Stimulated activated CD8-positive, alpha-beta memory T cell treated with anti-CD3 and anti-CD28 coated beads, Interleukin-7, amount 100 ng/mL, for 24 hours (primary cell): ENCODE measurements around the gene EPHA3.

ENCODE experiments used
- DNase-seq: peaks from one replicate; pipeline ENCODE4 v3.0.0-alpha.2; 2020; ENCODE audit warnings: low read depth

The EPHA3 gene

DNA sequence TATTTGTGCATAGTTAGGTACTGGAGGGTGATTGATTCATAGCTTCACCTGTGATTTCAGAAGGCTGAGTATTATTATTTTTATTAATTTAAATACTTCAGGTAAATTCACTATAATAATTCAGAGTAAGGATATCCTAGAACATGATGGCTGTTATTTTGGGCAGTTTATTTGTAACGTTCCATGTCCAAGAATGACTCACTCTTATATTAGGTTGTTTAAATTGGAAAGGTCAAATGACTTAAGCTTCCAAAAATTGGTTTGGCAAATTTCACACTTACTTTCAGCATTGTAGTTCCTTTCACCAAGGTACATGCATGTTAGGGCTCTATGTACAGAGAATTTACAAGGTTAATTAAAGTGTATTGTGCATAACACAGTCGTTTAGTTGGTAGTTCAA, 120.2 kb downstream of the EPHA3 start:
- DNase-seq = no peak

DNA sequence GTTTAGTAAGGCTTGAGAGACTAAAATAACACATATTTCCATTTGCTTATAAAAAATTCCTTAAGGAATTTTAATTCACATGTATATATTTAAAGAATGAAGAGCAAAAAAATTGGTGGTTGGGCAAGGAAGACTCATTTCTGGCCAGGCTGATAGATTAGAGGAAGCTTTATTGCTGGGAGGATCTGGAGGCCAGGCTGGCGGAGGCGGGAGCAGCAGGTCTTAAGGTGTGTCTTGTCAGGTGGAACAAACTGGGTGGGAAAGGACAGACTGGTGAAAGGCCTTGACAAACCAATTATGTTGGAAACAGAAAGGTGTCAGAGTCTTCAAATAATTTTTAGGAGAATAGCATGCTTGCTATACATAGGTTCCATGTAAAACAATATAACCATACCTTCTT, 124.7 kb downstream of the EPHA3 start:
- DNase-seq = no peak

DNA sequence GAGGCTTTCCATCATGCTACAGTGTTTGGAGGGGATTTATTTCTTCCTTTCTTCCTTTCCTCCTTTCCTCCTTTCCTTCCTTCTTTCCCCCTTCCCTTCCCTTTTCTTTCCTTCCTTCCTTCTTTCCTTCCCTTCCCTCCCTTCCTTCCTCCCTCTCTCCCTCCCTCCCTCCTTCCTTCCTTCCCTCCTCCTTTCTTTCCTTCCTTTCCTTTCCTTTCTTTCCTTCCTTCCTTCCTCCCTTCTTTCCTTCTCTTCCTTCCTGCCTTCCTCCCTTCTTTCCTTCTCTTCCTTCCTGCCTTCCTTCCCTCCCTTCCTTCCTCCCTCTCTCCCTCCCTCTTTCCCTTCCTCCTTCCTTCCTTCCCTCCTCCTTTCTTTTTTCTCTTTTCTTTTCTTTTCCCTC, 127.2 kb downstream of the EPHA3 start:
- DNase-seq = no peak

DNA sequence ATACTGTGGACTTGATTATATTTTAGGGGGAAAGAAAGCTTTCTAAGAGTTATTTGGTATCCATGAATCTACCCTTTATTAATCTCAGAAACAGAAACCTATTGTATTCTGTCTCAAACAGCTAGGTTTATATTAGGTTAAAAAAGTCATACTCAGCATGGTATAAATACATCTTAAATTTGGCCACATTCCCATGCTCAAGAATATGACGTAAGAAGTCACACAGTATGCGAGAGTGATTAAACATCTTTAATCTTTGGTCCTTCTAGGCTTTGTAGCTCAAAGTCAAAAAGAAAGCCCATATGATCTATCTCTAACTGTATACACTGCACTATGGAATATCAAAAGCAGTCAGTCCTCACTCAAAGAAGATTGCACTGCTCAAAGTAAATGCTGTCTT, 131.4 kb downstream of the EPHA3 start:
- DNase-seq = no peak

DNA sequence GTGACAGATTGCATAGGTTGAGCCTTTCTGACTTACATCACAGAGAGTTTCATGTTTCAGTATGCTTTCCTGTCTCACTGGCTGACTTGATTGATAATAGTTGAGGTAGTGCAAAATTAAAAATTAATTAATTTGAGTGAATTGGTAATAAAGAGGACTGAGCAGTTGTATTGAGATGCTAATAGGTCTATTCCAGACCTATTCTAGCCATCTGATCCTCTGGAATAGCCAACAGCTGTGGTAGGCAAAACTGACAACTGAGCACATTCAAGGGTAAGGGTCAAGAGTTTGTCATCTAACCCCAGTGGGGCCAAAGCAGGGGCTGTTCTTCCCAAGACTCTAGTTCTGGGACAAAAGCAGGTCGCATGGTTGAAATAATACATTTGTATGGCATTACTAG, 132.4 kb downstream of the EPHA3 start:
- no peak for DNase-seq

DNA sequence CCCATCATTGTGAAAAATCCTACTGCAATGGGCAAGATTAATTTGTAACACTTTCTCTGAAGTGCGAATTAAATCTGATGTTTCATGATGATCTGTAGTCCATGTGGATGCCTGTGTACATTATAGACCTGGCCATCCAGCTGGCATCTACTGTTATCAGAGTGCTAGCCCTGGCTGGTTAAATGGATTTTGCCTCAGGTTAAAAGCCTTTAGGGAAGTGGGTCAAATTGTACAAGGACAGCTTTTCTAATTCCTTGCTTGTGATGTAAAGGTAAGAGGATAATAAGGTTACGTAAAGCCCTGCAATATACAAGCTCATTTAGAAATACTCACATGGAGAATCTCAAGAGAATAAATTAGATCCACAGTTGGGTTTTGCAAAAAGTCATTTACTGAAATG, 138.2 kb downstream of the EPHA3 start:
- no peak for DNase-seq

DNA sequence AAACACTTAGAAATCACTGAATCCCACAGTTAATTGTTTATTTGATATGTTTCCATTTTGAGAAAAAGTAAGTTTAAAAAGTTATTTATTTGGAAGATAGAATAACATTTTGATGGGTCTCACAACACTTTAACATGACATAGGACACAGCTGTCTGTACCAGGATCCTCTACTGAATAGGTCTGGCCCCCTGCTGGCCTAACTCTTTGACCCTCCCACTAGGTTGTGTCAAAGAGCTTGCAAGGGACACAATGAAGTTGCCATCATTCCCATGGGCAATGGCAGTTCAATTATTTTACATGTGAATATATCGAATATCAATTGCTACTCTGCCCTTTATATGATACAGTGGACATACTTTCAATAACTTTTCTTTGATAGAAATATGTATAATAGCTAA, 138.9 kb downstream of the EPHA3 start:
- DNase-seq = no peak

DNA sequence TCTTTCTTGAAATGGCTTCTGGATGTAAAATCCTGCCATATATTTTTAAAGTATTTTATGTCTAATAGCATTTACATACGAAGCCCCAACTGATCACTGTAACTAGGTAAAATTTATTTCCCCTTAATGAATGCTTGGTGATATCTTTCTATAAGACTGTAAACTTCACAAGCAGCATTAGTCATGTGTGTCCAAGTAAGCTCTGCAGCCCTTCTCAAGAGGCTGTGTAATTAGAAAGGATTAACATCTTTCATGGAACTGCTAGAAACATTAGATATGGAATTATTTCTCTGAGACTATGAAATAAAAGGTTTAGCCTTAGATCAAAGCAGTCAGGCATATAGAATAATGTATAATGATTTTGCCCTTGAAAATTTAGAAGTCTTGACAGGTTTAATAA, 143.3 kb downstream of the EPHA3 start:
- no peak for DNase-seq

DNA sequence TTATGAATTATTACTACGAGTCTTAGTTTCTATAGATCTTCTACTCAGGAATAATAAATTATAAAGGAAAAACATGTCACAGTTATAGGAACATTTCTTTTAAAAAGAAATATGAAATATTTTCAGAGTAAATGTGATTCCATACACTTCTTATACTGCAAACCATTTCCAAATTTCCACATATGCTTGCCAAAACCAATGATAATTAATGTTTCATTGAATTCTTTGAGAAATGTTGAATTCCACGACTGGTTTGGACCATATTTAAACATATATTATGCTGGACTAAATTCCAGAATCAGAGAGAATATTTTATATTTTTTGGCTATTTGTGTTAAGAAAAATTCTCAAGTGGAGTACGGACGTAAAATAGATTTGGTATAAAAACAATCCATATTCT, 144.6 kb downstream of the EPHA3 start:
- no peak for DNase-seq

DNA sequence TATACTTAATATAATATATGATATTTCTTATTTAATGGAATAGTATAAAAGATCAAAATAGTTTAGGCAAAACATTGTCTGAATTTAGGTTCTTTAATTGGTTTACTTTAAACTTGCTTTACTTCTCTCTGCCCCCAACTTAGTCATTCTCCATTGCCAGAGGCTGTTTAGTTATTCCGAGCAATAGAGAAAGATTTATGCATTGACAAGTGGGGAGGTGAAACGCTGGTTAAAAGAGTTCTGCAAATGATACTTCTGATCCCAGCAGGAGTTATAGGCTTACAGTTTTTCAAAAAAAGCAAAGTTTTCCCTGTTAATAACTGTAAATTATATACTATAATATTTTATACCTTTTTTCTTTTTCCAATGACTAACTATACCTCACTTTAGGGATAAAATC, 145.4 kb downstream of the EPHA3 start:
- no peak for DNase-seq

DNA sequence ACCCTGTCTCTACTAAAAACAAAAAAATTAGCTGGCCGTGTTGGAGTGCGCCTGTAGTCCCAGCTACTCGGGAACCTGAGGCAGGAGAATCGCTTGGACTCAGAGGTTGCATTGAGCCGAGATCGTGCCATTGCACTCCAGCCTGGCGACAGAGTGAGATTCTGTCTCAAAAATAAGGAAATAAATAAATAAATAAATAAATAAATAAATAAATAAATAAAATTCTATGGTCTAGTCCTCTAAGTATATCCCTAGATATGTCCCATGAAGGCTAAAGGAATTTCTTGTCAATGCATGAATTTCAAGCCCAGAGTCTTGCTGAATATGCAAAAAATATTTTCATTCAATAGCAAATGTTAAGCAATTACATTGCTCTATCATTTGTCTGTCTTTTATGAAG, 149.0 kb downstream of the EPHA3 start:
- DNase-seq = no peak

DNA sequence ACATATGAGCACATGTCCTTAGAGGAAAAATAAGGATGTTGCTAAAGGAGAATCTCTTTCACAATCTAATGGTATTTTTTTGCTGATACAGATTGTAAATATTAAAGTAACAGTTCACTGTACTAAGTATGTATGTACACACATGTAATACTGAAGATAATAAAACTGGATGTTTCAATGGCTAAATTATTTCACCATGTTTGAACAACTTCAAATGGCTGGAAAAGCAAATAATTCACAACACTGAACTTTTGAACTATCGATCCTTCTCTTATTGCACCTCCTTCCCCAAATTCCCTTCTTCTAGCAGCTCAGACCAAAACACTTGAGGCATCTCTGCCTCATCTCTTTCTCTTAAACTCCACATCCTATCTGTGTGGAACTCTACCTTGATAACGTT, 149.5 kb downstream of the EPHA3 start:
- no peak for DNase-seq

DNA sequence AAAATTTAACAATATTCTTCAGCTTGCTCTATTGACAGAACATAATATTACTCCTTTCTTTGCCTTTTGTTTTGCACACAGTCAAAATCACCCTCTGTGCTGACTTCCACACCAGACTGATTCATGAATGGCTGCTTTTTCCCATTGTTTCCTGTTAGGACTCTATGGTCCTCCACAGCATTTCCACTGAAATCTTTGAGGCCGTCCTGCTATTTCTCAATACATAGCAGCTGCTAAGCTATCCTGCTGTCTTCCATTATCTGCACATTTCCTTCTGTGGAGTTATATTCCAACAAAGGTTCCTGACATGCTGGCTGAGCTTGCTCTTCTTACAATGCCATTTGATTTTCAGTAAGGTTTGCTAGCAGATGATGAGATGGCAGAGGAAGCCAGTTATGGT, 153.3 kb downstream of the EPHA3 start:
- DNase-seq = no peak

DNA sequence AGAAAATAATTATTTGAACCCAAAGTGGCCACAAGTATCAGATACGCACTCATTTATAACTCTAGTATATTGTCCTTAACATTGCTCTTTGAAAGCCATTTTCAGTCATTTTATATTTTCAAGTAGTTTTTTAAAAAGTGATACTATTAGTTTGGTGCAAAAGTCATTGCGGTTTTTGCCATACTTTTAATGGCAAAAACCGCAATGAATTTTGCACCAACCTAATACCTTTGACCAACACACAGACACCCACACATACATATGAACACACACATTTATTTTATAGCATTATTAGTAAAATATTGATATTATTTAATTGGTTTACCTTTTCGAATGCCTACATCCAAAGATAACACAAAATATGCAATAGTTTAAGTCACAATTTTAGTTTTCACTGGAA, 154.3 kb downstream of the EPHA3 start:
- no peak for DNase-seq

DNA sequence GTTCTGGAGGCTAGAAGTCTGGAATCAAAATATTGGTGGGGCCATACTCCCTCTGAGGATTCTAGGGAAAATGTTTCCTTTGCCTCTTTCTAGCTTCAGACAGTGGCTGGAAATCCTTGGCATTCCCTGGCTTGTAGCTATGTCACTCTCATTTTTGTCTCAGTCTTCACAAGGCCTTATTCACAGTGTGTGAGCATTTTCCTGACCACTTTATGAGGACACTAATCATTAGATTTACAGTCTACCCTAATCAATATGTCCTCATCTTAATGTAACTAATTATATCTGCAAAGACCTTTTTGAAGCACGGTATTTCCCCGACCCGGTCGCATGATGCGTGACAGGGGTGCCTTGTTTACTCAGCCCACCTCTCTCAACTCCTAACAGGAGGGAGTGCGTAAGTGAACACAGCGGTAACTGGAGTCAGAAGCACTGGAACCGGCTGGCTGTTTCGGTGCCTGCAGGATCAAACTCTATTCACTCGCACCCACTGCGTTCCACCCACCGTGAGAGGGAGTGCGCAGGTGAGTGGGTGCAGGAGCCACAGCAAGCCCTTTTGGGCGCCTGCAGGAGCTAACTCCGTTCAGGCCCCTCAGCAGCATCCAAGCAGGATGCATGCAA, 155.0 kb downstream of the EPHA3 start:
- DNase-seq = no peak

DNA sequence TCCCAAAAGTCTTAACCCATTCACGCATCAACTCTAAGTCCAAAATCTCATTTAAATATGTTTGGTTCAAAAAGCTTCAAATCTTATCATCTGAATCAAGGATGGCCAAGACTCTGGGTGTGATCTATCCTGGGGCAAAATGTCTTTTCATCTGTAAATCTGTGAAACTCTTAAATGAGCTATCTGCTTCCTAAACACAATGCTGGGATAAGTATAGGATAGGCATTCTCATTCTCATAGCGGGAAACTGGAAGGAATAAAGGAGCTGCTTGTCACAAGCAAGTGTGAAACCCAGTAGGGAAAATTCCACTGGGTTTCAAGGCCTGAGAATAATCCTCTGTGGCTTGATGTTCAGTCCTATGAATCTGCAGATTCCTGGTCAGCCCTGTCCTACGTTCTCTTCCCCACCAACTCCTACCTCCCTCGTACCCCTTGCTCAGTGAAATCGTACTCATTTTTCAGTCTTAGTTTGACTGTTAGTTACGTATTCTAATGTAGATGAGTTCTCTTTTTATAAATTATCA, 156.7 kb downstream of the EPHA3 start:
- DNase-seq = no peak

DNA sequence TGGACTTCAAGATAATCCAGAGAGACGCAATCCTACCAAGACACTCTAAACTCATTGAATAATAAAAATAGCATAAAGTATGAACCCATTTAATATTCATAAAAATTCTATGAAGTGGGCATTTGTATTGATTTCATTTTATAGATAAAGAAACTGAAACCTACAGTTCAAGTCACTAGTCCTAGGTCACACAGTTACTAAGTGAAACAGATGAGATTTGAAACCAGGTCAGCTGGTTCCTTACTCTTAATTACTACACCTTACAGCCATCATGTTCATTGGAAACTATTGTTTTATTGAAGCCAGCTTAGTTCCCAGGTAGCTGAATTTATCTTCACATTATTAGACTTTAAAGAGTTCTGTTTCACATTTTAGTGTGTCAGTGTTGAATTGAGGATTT, 158.7 kb downstream of the EPHA3 start:
- no peak for DNase-seq

DNA sequence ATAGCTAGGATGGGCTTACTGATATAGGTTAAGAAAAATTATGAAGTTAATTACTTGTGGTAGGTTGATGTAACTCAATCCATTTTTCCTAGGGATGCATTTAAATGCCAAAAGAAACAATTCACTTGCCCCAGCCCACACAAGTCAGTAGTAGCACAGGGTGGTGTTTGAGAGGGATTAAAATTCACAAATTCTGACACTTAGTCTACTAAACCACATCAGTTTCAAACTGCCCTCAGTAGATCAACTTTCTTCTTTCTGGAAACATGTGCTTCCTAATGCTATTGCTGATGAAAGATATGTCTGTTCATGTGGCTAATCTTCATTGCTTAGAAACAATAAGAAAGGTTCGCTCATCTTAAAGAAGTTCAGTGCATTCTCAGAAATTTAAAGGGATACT, 160.6 kb downstream of the EPHA3 start:
- DNase-seq = no peak

DNA sequence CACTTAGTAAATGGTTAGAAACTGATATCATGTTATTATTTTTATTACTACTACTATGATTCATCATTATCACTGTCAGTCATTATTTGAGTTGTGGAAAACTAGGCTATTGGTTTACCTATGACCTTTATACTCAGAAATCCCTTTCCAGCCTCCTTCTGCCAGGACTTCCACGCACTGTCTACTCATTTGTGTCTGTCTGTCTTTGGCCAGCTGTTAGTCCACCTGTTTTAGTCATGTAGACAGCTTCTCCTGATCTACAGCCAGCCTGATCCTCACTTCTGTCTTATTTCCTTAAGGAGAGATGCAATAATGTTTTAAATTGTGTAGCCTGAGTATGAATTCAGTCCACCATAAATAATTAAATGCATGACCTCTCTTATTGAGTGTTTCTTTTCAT, 162.8 kb downstream of the EPHA3 start:
- no peak for DNase-seq

DNA sequence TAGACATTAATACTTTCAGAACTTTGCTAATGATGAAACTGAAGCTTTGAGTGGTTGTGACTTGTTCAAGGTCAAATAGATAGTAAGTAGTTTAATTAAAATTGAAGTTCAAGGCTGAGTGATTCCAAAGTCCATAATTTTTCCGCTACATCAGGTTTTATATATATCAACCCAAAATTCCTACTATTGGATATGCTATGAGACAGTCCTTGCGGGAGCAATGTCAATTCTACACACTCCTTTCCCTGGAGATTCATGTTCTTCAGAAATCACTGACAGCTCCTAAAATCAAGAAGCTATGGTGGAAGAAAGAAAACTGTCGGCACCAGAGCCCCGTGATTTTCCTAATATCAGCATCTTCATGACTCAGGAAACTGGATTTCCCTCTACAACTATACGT, 167.6 kb downstream of the EPHA3 start:
- no peak for DNase-seq

DNA sequence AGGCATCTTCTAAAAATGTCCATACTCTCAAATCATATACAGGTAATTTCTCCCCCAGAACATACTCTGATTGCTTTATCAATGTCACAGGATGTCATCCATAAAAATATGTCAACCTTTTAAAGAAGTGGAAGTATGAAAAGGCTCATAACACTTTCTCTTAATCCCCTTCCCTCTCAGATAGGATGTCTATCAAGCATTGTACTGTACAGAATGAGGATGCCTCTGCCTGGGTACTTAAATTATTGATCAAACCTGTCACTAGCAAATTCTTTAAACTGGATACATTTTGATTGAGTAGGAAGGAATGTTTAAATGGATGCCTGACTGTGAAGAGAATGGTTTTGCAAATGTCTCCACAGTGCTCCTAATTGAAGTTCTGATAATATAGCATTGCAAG, 168.7 kb downstream of the EPHA3 start:
- no peak for DNase-seq

DNA sequence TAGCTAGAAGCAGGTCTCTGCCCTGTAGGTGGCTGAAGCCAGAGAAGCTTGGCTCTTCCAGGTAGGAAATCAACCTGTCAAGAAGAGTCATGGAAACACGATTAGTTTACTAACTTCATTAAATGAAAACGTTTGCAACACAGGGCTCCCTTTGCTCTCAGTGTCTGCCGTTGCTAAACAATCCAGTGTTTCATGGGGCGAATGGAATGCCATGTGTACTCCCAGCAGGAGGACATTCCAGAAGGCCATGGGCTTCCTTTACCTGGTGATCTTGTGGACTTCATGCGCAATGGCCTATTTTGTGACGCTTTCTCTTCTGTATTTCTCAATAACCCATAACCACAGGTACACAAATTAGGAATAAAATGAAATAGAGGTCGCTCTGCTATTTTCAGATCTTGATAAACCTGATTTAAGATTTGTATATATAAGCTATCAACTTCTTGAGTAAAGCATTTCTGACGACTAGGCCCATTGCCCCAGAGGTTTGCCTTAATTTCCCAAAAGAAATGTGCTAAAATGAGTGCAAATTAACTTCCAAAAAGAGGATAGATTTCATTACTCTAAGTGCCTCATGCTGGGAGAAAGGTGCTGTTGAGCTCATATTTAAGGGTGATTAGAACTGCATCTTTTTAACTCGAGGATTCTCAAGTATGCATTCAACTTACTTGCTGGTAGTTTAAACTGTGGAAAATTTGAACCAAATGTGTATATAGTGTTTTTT, 171.0 kb downstream of the EPHA3 start:
- no peak for DNase-seq

DNA sequence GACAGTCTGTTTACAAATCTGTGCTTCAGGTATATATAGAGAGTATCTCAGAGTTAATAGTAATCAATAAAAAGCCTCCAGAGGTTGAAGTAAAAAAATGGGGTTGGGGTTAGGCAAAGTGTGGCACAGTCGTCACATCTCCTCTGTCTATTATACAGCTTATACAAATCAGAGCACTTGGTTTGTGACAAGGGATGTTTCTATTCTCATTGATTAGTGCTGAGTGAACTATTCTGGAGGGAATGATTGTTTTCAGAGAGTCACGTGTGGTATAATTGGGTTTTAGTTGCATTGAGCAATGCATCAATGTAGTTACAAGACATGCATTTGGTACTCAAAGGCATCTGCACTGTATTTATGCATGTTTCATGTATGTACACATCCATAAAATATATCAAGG, 172.9 kb downstream of the EPHA3 start:
- no peak for DNase-seq

DNA sequence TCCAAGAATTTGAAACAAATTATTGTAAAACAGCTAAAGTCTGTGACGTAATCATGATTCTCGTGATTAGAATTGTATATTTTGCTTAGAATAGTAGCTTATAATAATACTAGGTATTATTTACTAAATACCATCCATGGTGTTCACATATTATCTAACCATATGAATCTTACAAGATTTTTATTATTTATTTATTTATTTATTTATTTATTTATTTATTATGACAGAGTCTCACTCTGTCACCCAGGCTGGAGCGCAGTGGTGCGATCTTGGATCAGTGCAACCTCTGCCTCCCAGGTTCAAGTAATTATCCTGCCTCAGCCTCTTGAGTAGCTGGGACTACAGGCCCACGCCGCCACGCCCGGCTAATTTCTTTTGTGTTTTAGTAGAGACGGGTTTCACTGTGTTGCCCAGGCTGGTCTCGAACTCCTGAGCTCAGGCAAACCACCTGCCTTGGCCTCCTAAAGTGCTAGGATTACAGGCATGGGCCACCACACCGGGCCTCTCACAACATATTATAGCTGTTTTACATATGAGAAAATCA, 173.5 kb downstream of the EPHA3 start:
- DNase-seq = no peak
